ENCODE measurements around the gene CDK19.

- TF ChIP-seq CTCF (IDR thresholded peaks at IDR 0.05; ENCODE audit: low read length): no peak
- TF ChIP-seq EZH2 (IDR thresholded peaks at IDR 0.05; ENCODE audit: borderline replicate concordance, low read length): no peak
Observed at GRCh38 chr6:110649704-110650103, 165.6 kb downstream of the CDK19 start.

Data from OCI-LY1 (cell line).